ENCODE measurements around the gene XYLB. TPM values are rescaled to one million over a fixed set of nuclear protein-coding genes. Genes with fewer than 3 reads are reported as not detected.

Gene XYLB
- total RNA-seq, 1 experiment from 2014 or later = 14.0 TPM

DNA sequence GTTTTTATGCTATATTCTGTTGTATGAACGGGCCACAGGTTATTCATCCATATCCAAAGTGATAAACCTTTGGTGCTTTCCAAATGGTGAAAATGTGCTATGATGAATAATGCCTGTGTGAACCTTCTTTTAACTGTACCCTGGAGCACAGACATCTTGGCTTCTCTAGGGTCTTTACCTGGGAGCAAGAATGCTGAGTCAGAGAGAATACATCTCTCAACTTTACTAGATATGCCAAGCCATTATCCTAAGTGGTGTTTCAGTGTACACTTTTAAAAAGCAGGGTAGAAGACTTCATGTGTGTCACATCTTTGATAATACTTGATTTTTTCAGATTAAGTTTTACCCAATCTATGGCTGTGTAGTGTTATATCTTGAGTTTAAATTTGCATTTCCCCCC, 23.5 kb upstream of the XYLB start:
- RAD21 ChIA-PET (ENCODE audit: low non-redundant PET in 1 of 2, low total read pairs in 2 of 2, uncharacterized antibody in 2 of 2, unreplicated experiment in 2 of 2) = no interaction called here
- no TSS peak for BruUV-seq (replicated peaks)
- POLR2A ChIA-PET = no interaction called here
- Histone ChIP-seq H3K9ac (ENCODE audit: low read length) (no peak overlapping the region), H3K36me3 (ENCODE audit: control insufficient read depth in 1 of 2, insufficient read depth in 2 of 2, low read length in 2 of 2) (no peaks in the 10 kb centered on the region), H3K9me3 (ENCODE audit: control insufficient read depth in 1 of 2, insufficient read depth in 1 of 2, low read depth in 1 of 2, low read length in 2 of 2) (peaks cover 0 to 6% of the 10 kb centered on the region in 2 experiments; a peak in 1 of 4 replicates), H4K20me1 (ENCODE audit: insufficient read depth) (no peaks in the 10 kb centered on the region), H3K27ac (ENCODE audit: low read depth, low read length) (no peak overlapping the region), H2AFZ (ENCODE audit: low read depth, low read length, poor library complexity, severe bottlenecking) (no peak overlapping the region), H3K4me3 (replicated peaks in 1 of 2; ENCODE audit: low read depth in 1 of 2, low read length in 2 of 2) (no peak overlapping the region), H3K9me2 (ENCODE audit: insufficient read depth) (no peaks in the 10 kb centered on the region), H3K27me3 (ENCODE audit: insufficient read depth, low read length) (no peaks in the 10 kb centered on the region), H3K4me2 (ENCODE audit: low read length) (no peak overlapping the region), H3K79me2 (ENCODE audit: insufficient read depth, low read length) (no peaks in the 10 kb centered on the region), H3K4me1 (ENCODE audit: control insufficient read depth in 1 of 2, insufficient read depth in 2 of 2, low read length in 2 of 2) (peaks cover 0 to 10% of the 10 kb centered on the region in 2 experiments; a peak in 2 of 4 replicates)
- DNase-seq (ENCODE audit: low read depth, low spot score) (no peak), ATAC-seq (no peak)
- CTCF ChIA-PET = no interaction called here
- intact Hi-C loops (cut with micrococcal nuclease) = no loop called here
- TF ChIP-seq SIN3A (IDR thresholded peaks at IDR 0.05; ENCODE audit: low read depth) (no peak), EGR1 (IDR thresholded peaks at IDR 0.05; ENCODE audit: low read depth) (no peak)

DNA sequence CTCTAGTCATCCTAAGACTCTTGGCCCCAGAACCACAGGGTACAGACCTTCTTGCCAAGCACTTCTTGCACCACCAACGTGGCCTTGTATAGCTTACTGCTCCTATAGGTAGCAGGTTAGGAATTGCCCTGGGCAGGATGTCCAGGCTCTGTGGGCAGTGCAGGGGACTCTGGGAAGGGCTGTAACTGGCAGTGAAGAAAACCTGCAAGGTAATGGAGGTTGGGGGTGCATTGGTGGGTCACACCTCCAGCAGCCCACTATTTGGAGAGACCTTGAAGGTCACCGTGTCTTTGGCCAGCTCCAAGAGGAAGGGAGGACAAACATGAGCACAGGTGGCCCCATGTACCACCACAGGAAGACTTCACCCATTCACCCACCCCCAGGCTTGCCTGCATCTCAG, 21.3 kb upstream of the XYLB start:
- no peaks in the 10 kb centered on the region for H3K27me3 ChIP-seq (ENCODE audit: insufficient read depth, low read length)
- intact Hi-C loops (cut with micrococcal nuclease) = no loop called here
- no peak overlapping the region for H2AFZ ChIP-seq (ENCODE audit: low read depth, low read length, poor library complexity, severe bottlenecking)
- peaks cover 0 to 6% of the 10 kb centered on the region in 2 experiments; a peak in 1 of 4 replicates for H3K9me3 ChIP-seq (ENCODE audit: control insufficient read depth in 1 of 2, insufficient read depth in 1 of 2, low read depth in 1 of 2, low read length in 2 of 2)
- H3K9me2 ChIP-seq (ENCODE audit: insufficient read depth) = no peaks in the 10 kb centered on the region
- no peak overlapping the region for H3K27ac ChIP-seq (ENCODE audit: low read depth, low read length)
- POLR2A ChIA-PET = no interaction called here
- no TSS peak for BruUV-seq (replicated peaks)
- ATAC-seq = no peak
- no peak for TF ChIP-seq POLR2AphosphoS5 (IDR thresholded peaks at IDR 0.05; ENCODE audit: low read depth, low read length)
- no peak for TF ChIP-seq CBX3 (IDR thresholded peaks at IDR 0.05; ENCODE audit: low read depth)
- no peak for TF ChIP-seq CEBPB (IDR thresholded peaks at IDR 0.05; ENCODE audit: low read depth)
- no peak for TF ChIP-seq SRF (IDR thresholded peaks at IDR 0.05; ENCODE audit: low read depth)
- TF ChIP-seq SIN3A (IDR thresholded peaks at IDR 0.05; ENCODE audit: low read depth) = no peak
- no peak overlapping the region for H3K9ac ChIP-seq (ENCODE audit: low read length)
- H3K79me2 ChIP-seq (ENCODE audit: insufficient read depth, low read length) = no peaks in the 10 kb centered on the region
- H3K4me1 ChIP-seq (ENCODE audit: control insufficient read depth in 1 of 2, insufficient read depth in 2 of 2, low read length in 2 of 2) = peaks cover 0 to 14% of the 10 kb centered on the region in 2 experiments; a peak in 2 of 4 replicates
- DNase-seq (ENCODE audit: low read depth, low spot score) = no peak
- no peaks in the 10 kb centered on the region for H3K36me3 ChIP-seq (ENCODE audit: control insufficient read depth in 1 of 2, insufficient read depth in 2 of 2, low read length in 2 of 2)
- RAD21 ChIA-PET (ENCODE audit: low non-redundant PET in 1 of 2, low total read pairs in 2 of 2, uncharacterized antibody in 2 of 2, unreplicated experiment in 2 of 2) = no interaction called here
- CTCF ChIA-PET = no interaction called here
- no peaks in the 10 kb centered on the region for H4K20me1 ChIP-seq (ENCODE audit: insufficient read depth)
- no peak overlapping the region for H3K4me3 ChIP-seq (replicated peaks in 1 of 2; ENCODE audit: low read depth in 1 of 2, low read length in 2 of 2)
- no peak overlapping the region for H3K4me2 ChIP-seq (ENCODE audit: low read length)
